Stimulated activated CD4-positive, alpha-beta T cell treated with anti-CD3 and anti-CD28 coated beads, Interleukin-4, amount 100 ng/mL, for 24 hours (primary cell): ENCODE measurements around the gene UGGT1.

Source experiments
- DNase-seq: peaks from one replicate; pipeline ENCODE4 v3.0.0-alpha.2; 2020

The UGGT1 gene, protein sequence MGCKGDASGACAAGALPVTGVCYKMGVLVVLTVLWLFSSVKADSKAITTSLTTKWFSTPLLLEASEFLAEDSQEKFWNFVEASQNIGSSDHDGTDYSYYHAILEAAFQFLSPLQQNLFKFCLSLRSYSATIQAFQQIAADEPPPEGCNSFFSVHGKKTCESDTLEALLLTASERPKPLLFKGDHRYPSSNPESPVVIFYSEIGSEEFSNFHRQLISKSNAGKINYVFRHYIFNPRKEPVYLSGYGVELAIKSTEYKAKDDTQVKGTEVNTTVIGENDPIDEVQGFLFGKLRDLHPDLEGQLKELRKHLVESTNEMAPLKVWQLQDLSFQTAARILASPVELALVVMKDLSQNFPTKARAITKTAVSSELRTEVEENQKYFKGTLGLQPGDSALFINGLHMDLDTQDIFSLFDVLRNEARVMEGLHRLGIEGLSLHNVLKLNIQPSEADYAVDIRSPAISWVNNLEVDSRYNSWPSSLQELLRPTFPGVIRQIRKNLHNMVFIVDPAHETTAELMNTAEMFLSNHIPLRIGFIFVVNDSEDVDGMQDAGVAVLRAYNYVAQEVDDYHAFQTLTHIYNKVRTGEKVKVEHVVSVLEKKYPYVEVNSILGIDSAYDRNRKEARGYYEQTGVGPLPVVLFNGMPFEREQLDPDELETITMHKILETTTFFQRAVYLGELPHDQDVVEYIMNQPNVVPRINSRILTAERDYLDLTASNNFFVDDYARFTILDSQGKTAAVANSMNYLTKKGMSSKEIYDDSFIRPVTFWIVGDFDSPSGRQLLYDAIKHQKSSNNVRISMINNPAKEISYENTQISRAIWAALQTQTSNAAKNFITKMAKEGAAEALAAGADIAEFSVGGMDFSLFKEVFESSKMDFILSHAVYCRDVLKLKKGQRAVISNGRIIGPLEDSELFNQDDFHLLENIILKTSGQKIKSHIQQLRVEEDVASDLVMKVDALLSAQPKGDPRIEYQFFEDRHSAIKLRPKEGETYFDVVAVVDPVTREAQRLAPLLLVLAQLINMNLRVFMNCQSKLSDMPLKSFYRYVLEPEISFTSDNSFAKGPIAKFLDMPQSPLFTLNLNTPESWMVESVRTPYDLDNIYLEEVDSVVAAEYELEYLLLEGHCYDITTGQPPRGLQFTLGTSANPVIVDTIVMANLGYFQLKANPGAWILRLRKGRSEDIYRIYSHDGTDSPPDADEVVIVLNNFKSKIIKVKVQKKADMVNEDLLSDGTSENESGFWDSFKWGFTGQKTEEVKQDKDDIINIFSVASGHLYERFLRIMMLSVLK (N-terminal part only)

DNA sequence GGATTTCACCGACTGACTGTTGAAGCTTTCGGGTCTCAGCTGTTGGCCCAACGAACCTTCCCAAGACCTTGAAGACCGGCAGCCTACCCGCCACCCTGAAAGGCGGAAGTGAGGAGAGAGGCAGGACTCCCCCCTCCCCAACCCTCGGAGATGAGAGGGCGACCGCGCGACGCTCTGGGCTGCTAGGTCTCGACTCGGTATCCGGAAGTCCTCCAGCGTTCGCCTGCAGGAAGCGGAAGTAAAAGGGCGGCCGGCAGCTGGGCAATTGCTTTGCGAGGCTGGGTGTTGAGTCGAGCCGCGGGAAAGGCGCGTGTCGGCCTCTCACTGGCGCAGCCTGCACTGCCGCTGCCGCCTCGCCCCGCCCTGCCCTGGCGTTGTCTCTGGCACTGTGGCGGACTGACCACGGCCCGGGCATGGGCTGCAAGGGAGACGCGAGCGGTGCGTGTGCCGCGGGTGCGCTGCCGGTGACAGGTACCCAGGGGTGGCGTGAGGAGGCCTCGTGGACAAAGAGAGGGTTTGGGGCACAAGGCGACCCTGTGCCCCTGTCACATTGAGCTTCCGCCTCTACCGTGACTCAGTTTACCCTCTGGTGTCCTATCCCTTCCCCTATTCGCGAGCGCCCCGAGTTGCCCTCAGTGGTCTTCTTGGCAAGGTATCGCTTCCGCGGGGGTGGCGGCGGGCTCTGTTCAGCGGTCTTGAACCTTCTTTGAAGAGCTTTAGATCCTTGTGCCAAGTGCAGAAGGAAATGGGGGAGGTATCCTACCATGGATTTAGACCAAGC is at the start of gene UGGT1:
UGGT1 (plus strand) TSS at position 256 of the 781 bp plus-strand sequence; CDS start at position 414, 158 bp downstream.
- DNase-seq, result peak; percentile 94

DNA sequence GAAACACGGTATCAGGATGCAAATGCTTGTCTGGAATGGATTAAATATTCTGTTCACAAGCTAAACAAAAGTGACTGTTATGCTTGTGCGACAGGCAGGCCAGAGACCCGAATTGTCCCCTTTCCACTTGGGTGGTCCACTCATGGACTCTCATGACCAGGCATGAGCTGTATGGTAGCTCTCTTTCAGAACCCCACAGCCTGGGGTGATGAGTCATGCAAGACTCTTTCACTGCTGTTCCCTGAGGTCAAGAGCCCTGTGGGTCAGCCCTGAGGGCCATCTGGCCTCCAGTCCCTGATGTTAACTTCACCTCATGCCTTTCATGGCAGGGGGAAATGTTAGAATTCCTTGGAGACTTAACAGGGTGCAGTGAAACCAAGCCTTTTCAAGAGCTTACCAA is 49.4 kb upstream of the UGGT1 start:
- DNase-seq, result no peak

DNA sequence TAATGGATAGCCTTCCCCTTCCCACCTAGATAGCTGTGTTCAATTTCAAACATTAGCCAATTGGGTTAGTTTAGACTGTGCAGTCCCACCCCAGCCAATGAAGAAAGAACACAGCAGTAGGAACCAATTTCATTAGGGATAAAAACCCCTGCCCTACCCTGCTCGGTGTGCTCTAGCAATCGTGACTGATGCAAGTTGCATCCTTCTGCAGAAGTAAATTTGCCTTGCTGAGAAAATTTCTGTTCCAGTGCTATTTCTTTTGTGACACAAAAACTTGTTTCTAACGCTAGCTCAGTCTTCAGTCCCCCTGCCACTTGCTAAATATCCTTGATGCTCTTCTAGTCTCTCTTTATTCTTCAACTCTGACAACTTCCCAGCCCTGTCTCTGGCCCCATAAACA is 48.0 kb upstream of the UGGT1 start:
- DNase-seq, result no peak

DNA sequence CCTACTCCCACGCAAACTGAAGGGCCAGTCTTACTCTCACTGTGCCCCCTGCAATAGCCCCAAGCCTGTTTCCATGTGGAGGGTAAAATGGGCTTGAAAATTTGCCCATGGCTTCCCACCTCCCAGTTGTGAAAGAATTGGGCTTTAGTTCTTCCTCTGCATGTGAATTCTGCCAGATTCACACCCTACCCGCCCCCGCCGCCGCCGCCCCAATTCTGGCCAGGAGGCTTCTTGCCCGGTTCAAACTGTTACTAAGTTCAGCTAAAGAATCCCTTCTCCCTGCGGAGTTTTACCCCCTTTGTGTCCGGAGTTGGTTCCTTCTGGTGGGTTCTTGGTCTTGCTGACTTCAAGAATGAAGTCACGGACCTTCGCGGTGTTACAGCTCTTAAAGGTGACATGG is 37.7 kb upstream of the UGGT1 start:
- no peak for DNase-seq

DNA sequence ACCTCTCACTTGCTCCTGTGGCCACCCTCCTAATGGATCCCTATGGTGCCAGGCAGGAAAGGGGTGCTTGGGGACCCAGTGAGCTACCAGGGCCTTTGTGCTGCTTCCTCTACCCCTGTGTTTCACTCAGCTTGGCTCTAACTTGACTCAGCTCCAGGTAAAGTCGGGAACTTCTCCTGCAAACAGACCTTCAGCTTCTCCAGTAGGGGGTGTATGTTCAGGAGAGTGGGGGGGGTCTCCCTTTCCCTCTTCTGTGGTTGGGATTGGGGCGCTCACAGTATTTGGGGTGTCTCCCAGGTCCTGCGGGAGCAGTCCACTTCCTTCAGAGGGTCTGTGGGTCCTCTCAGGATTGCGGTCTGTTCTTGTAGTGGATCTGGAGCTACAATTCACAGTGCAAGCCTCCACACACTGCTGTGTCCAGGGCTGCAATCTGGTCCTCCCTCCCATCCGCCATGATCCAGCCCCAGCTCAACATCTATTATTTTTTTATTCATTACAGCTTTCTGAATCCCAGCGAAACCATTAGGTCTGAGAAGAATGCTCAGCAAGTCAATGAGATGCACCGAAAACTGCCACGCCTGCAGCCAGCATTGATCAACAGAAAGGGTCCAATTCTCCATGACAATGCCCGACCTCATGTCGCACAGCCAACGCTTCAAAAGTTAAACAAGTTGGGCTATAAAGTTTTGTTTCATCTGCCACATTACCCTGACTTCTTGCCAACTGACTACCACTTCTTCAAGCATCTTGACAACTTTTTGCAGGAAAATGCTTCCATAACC is 36.7 kb upstream of the UGGT1 start:
- no peak for DNase-seq

DNA sequence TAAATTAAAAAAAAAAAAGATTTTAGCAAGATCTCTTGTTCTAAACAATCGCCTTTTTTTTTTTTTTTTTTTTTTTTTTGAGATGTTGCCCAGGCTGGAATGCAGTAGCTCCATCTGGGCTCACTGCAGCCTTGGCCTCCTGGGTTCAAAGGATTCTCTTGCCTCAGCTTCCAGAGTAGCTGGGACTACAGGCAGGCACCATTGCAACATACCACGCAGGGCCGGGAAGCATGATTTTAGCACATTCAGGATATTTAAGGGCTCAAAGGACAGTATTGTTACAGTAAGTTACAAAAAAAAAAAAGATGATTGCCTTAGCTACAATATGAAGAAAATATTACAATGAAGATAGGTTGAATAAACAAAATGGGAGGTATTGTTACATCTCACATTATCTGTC is 33.7 kb upstream of the UGGT1 start:
- DNase-seq, result no peak

DNA sequence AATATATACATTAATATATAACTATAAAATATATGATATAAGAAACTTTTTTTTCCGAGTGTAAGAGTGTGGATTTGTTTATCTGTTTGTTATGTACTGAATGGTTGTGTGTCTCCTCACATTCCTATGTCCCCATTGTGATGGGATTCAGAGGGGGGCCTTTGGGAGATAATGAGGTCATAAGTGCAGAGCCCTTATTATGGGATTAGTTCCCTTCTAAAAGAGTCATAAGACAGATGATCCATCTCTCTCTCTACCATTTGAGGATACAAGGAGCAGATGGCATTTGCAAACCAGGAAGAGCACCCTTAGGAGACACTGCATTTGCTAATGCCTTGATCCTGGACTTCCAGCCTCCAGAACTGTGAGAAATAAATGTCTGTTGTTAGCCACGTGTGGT is 32.9 kb upstream of the UGGT1 start:
- no peak for DNase-seq

DNA sequence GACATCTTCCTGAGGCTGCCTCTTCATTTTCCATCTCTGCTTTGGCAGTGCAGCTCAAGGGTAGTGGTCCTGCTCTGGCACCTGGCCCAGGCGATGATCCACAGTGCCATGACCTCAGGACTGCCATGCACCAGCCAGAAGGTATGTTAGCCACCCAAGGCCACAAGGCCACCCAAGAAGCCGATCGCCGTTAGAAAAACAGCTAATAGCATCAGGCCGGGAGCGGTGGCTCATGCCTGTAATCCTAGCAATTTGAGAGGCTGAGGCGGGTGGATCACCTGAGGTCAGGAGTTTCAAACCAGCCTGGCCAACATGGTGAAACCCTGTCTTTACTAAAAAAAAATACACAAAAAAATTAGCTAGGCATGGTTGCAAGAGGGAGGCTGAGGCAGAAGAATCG is 28.4 kb upstream of the UGGT1 start:
- DNase-seq, result no peak

DNA sequence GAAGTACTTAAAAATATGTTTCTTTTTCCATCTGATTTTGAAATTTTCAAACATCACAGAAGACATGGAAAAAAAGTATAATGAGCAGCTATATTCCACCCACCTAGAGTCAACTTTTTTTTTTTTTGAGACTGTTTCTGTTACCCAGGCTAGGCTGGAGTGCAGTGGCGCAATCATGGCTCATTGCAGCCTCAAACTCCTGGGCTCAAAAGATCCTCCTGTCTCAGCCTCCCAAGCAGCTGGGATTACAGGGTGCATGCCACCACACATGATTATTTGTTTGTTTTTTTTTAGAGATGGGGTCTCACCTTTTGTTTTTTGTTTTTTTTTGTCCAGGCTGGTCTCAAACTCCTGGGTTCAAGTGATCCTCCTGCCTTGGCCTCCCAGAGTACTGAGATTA is 26.6 kb upstream of the UGGT1 start:
- no peak for DNase-seq

DNA sequence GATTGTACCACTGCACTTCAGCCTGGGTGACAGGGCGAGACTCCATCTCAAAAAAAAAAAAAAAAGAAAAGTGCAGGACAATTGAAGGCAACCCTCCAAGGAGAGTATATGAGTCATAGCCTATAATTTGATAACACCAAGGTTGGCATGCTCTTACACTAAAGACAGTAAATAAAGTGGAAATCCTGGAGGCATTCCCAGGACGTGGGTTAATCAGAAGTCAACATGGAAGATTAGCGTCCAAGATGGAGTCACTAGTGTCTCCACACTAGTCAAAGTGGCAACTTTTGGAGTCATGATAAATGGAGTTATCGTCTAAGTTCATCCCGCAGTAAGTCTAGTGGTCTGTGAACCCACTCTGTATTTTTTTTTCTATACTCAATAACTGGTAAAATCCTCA is 21.2 kb upstream of the UGGT1 start:
- no peak for DNase-seq

DNA sequence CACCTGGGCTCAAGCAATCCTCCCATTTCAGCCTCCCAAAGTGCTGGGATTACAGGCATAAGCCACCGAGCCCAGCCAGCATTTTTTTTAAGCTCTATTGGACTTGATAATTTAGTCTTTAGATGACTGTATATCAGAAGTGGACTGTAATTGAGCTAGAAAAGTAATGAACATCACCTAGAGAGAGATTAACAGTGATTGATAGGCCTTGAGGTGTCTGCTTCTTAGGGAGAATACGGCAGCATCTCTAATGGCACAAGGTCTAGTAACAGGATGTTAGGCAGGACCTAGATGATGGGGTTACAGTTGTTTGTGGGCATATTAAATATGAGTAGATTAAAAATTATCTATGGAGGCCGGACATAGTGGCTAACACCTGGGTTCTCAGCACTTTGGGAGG is 17.7 kb upstream of the UGGT1 start:
- DNase-seq, result no peak

DNA sequence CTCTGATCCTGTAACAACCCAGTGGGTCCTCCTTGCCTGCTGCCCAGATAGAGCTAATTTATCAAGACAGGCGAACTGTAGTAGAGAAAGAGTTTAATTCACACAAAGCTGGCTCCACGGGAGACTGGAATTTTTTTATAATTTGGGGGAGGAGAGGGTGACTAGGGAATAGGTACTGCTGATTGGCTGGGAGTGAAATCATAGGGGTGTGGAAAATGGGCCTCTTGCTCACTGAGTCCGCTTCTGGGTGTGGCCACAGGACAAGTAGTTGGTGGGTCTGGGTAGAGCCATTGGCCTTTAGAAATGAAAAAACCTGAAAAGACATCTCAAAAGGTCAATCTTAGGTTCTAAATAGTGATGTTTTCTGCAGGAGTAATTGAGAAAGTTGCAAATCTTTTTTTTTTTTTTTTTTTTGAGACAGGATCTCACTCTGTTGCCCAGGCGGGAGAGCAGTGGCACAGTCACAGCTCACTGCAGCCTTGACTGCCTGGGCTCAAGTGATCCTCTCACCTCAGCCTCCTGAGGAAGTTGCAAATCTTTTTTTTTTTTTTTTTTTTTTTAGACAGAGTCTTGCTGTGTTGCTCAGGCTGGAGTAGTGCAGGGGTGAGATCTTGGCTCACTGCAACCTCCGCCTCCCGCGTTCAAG is 14.4 kb upstream of the UGGT1 start:
- DNase-seq, result no peak

DNA sequence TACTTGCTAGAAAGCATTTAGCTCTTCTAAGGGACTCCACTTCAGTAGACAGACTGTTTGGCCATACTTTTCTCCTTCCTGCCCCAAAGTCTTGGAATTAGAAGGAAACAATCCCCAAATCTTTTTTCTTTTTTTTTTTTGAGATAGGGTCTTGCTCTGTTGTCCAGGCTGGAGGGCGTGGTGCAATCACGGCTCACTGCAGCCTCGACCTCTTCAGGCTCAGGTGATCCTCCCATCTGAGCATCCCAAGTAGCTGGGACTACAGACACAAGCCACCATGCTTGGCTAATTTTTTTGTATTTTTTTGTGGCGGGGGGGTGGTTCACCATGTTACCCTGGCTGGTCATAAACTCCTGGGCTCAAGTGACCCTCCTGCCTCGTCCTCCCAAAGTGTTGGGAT is 6.2 kb upstream of the UGGT1 start:
- no peak for DNase-seq

DNA sequence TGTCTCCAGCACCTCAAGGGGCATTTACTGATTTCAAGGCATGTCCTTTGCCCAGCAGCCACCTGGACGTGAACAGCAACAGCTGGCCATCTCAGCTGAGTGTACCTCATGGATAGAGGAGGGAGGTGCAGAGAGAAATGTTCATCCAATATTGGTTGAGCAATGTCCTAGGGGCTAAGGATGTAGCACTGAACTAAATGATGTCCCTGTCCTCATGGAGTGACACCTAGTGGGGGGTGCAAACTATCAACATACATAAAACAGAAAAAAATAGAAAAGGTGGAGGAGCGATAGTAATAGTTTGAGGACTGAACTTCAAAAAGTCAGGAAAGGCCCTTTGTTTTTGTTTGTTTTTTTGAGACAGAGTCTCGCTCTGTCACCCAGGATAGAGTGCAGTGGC is 4.8 kb upstream of the UGGT1 start:
- no peak for DNase-seq

DNA sequence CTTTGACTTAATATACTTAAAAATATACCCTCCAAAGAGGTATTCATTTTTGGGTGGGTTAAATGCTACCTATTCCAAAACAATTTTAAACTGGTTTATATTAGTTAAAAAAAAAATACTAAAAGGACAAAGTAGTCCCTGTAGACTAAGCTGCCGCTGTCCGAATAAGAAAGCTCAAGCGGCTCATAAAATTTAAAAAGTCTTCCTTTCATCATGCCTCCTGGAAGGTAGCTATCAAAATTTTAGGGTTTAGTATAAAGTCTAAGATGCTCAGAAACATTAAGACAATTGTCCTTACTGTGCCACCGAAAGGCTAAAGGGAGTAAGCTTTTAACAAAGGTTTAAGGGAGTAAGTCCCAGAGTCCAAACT is 440 bp upstream of the UGGT1 start:
- DNase-seq, result no peak

DNA sequence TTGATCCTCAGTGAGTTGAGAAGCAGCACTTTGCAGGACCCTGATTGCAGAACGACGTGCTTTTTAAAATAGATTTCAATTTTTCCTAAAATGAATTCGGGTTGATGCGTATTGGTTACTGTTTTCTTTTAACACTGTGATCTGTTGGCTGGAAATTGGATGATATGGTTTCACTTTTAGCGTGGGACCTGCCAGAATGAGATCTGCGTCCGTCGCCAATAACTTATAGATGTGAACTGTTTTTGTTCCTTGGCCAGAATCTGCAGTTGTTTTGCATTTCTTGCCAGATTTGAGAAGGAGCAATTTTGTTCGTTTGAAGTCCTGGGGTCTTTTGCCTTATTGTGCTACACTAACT is 703 bp downstream of the UGGT1 start:
- DNase-seq, result no peak

DNA sequence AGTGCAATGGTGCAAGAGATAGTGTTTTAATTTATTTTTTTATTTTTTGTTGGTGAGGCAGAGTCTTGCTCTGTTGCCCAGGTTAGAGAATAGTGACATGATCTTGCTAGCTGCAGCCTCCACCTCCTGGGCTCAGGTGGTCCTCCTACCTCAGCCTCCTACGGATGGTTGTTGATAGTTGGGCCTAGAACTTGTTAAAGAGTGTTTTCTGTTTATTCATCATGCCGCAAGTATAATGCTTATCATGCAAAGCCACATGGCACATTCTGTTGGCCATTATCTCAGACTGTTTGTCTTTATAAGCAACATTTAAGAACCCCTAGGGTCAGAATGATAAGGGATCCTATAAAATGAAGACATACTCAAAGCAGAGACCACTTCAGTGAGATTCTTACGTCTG is 1.7 kb downstream of the UGGT1 start:
- no peak for DNase-seq

DNA sequence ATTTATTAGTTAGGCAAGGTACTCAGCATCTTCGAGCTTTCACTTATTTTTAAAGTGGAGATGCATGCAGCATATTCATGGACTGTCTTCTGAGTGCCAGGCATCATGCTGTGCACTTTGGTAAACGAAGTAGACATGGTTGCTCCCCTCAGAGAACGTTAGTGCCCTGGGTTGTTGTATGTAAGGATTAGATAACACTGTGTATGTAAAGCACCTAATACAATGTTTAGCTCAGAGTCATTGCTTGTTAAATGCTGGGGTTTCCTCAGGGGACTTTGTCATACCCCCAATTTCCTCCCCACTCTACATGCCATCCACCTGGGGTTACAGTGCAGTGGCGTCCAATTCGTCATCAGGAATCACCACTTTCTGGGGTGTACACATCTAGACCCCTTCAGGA is 2.8 kb downstream of the UGGT1 start:
- DNase-seq, result no peak

DNA sequence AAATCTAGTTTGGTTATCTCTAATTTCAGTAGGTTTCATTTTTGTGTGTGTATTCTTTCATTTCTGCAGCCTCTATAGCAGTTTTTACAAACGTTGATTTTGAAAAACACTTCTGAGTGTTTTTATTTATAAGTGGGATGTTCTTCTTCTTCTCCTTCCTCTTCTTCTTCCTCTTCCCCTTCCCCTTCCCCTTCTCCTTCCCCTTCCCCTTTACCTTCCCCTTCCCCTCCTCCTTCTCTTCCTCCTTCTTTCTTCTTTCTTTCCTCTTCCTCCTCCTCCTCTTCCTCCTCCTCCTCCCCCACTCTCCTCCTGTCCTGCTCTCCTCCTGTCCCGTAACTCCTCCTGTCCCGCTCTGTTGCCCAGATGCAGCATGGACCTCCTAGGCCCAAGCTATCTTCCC is 4.2 kb downstream of the UGGT1 start:
- DNase-seq, result no peak

DNA sequence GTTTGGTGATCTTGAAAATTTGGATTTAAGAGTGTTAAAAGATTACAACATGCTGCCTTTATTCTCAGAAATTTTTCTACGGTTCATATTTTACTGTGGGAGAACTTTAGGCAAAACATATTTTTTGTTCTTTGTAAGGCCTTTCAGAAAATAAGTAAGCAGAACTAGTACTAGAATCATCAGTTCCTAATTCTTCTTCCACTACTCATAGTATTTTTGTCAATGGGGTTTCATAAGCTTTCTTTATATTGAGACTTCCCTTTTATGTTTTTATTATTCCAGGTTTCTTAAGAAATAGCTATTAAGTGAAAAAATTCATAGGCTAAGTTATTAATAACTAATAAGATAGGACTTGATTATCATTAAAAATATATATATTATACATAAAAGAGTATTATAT is 12.4 kb downstream of the UGGT1 start:
- no peak for DNase-seq

DNA sequence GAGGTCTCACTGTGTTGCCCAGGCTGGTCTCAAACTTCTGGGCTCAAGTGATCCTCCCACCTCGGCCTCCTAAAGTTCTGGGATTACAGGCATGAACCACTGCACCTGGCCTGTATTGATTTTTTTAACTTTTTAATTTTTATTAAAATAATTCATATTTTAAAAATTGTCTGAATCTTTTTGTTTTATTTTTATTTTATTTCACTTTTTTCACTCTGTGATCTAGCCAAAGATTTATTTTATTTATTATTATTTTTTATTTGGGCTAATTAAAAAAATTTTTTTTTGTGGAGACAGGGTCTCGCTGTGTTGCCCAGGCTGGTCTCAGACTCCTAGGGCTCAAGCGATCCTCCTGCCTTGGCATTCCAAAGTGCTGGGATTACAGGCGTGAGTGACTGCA is 14.1 kb downstream of the UGGT1 start:
- no peak for DNase-seq
